Measurements from ENCODE around the gene B3GNT3. TPM values are rescaled to one million over a fixed set of nuclear protein-coding genes. Genes with fewer than 3 reads are reported as not detected.
"Not testable (repeated sequence)": the region's sequence is repeated elsewhere in the genome, so short reads cannot be mapped to it uniquely, and the experiment has no call there.

The B3GNT3 gene
- total RNA-seq, 2 donors from 2014 or later, result not detected

DNA sequence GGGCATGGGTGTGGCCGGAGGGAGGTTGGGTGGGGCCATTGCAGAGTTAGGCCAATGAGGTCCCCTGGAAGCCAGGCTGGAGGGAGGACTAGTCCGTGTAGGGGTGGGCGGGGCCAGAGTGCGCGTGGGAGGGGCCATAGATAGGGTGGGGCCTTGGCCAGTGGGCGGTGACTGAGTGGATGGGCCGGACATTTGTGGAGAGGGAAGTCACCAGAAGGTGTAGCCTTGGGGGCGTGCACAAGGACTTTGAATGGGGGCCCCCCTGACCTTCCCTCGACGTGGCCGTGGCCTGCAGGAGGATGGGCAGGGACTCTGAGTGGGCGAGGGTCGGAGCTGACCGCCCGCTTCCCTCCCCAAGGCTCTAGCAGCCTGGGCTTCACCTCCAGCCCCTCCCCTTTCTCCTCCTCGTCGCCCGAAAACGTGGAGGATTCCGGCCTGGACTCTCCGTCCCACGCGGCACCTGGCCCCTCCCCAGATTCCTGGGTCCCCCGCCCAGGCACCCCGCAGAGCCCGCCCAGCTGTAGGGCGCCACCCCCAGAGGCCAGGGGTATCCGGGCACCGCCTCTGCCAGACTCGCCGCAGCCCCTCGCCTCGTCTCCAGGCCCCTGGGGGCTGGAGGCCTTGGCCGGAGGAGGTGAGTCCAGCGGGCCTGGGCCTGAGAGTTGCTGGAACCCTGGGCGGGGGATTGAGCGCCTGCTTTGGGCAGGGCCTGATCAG lies 16.5 kb upstream of the B3GNT3 start:
- Mint-ChIP-seq H3K27me3 (no peaks in the 10 kb centered on the region), H3K27ac (peak overlapping the region in 1 of 2 donors; percentile 80), H3K9me3 (no peaks in the 10 kb centered on the region), H3K36me3 (peaks cover 6% of the 10 kb centered on the region), H3K4me3 (no peak overlapping the region), H3K4me1 (ENCODE audit: low read depth in 2 of 2) (peaks cover 9 to 32% of the 10 kb centered on the region in 2 donors)
- ATAC-seq (peak; percentile 70 to 91), DNase-seq (ENCODE audit: low spot score) (peak; percentile 71)

GRCh38 chr19:17778968-17779929 lies 15.7 kb upstream of the B3GNT3 start:
- Mint-ChIP-seq H3K4me3 (no peak overlapping the region), H3K27me3 (no peaks in the 10 kb centered on the region), H3K9me3 (no peaks in the 10 kb centered on the region), H3K27ac (peak overlapping the region in 1 of 2 donors; percentile 80), H3K36me3 (peaks cover 6% of the 10 kb centered on the region), H3K4me1 (ENCODE audit: low read depth in 2 of 2) (peaks cover 12 to 34% of the 10 kb centered on the region in 2 donors)
- DNase-seq (ENCODE audit: low spot score) (no peak), ATAC-seq (no peak)

DNA sequence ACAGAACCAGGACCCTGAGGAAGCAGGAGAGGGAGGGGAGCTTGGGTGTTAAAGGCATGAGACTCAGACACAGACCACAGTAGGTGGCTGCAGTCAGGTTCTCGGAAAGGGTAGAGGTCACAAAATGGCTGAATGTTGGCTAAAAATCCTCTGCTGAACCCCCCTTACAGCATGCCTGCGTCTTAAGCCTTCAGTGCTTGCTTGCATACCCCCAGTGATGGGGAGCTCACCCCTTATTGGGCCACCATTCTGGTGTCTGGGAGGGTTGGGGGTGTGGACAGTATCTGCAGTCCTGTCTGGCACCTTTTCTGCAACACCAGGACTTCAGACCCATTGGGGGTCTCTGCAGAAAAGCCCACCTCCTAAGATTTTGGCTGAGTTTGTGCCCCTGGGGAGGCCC lies 14.2 kb upstream of the B3GNT3 start:
- Mint-ChIP-seq H3K9me3 (no peaks in the 10 kb centered on the region), H3K27ac (no peak overlapping the region), H3K4me3 (no peak overlapping the region), H3K27me3 (no peaks in the 10 kb centered on the region), H3K36me3 (peaks cover 6% of the 10 kb centered on the region), H3K4me1 (ENCODE audit: low read depth in 2 of 2) (peaks cover 16 to 36% of the 10 kb centered on the region in 2 donors)
- ATAC-seq (no peak), DNase-seq (ENCODE audit: low spot score) (no peak)

DNA sequence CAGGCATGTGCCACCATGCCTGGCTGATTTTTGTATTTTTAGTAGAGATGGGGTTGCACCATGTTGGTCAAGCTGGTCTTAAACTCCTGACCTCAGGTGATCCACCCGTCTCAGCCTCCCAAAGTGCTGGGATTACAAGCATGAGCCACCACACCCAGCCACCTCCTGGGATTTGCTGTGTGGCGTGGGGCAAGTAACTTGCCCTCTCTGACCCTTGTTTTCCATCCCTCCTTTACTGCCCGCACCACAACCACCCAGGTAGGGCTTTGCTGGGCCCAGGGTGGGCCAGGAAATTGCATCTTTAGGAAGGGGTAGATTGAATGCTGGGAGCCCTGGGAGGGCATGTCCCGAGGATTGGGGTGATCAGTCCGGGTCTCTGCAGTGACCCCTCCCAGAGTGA lies 11.2 kb upstream of the B3GNT3 start:
- H3K4me3 Mint-ChIP-seq; H3K9me3 Mint-ChIP-seq; DNase-seq (ENCODE audit: low spot score); H3K27me3 Mint-ChIP-seq; ATAC-seq; H3K36me3 Mint-ChIP-seq; H3K27ac Mint-ChIP-seq: not testable (repeated sequence)
- peaks cover 12 to 23% of the 10 kb centered on the region in 2 donors for H3K4me1 Mint-ChIP-seq (ENCODE audit: low read depth in 2 of 2)

DNA sequence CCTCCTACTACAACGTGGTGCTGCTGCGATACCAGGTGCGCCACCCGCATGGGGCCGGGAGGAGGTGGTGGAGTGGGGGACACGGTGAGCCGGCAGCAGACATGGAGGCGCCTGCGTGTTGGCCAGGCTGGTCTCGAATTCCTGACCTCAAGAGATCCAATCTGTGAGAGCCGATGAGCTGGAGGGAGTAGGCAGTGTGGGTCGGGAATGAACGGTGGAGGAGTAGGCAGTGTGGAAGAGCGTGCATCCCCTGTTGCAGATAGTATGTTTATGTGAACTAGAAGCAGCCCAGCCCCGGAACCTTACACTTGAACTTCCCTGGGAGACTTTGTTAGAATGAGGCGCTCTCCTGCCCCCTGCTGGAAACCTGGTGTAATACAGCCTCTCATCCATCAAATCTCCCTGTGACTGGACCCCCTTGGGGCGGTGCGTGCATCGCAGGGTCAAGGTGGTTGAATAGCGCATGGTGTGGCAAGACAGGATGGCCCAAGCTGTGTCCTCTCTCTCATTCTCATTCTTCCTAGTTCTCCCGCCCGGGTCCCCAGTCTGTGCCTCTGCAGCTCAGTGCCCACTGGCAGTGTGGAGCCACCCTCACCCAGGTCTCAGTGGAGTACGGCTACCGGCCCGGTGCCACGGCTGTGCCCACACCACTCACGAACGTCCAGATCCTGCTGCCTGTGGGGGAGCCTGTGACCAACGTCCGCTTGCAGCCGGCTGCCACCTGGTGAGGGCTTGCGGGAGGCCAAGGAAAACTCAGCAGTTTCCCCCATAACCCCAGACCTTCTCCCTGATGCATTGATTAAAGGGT lies 10.5 kb upstream of the B3GNT3 start:
- H3K27ac Mint-ChIP-seq, result no peak overlapping the region
- no peaks in the 10 kb centered on the region for H3K9me3 Mint-ChIP-seq
- H3K36me3 Mint-ChIP-seq, result peaks cover 6% of the 10 kb centered on the region
- H3K27me3 Mint-ChIP-seq, result no peaks in the 10 kb centered on the region
- no peak overlapping the region for H3K4me3 Mint-ChIP-seq
- H3K4me1 Mint-ChIP-seq (ENCODE audit: low read depth in 2 of 2), result peaks cover 8 to 16% of the 10 kb centered on the region in 2 donors
- ATAC-seq (peak; percentile 53 to 61), DNase-seq (ENCODE audit: low spot score) (no peak)

- Mint-ChIP-seq H3K4me1 (ENCODE audit: low read depth in 2 of 2) (peaks cover 13 to 20% of the 10 kb centered on the region in 2 donors), H3K36me3 (peaks cover 3% of the 10 kb centered on the region), H3K4me3 (no peak overlapping the region), H3K9me3 (no peaks in the 10 kb centered on the region), H3K27ac (no peak overlapping the region), H3K27me3 (no peaks in the 10 kb centered on the region)
- DNase-seq (ENCODE audit: low spot score) (no peak), ATAC-seq (no peak)
Measured at GRCh38 chr19:17787274-17787913, 7.5 kb upstream of the B3GNT3 start.

GRCh38 chr19:17788632-17789031 lies 6.3 kb upstream of the B3GNT3 start:
- ATAC-seq, result no peak
- Mint-ChIP-seq H3K27ac (no peak overlapping the region), H3K4me1 (ENCODE audit: low read depth in 2 of 2) (peaks cover 13 to 18% of the 10 kb centered on the region in 2 donors), H3K27me3 (peaks cover 0 to under 1% of the 10 kb centered on the region in 2 donors), H3K36me3 (no peaks in the 10 kb centered on the region), H3K9me3 (no peaks in the 10 kb centered on the region), H3K4me3 (no peak overlapping the region)
- no peak for DNase-seq (ENCODE audit: low spot score)

- Mint-ChIP-seq H3K4me1 (ENCODE audit: low read depth in 2 of 2) (peaks cover 5 to 9% of the 10 kb centered on the region in 2 donors), H3K4me3 (no peak overlapping the region), H3K9me3 (no peaks in the 10 kb centered on the region), H3K27ac (no peak overlapping the region), H3K27me3 (peaks cover 0 to 8% of the 10 kb centered on the region in 2 donors), H3K36me3 (no peaks in the 10 kb centered on the region)
- DNase-seq (ENCODE audit: low spot score), result no peak
- no peak for ATAC-seq
Measured at GRCh38 chr19:17790059-17790780, 4.7 kb upstream of the B3GNT3 start.

DNA sequence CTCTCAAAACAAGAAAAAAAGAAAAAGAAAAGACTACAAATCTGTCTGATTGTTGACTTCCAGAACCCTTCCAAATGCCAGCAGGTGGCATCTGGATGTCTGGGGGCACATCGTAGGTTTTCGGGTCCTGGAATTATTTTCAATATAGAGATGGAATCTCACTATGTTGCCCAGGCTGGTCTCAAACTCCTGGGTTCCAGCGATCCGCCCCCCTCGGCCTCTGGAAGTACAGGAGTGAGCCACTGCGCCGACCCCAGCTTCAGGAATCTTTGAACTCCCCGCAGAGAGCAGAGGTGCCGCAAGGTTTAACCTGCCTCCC lies 567 bp upstream of the B3GNT3 start:
- no peak for ATAC-seq
- Mint-ChIP-seq H3K27ac (peak overlapping the region in 1 of 2 donors; percentile 17), H3K9me3 (no peaks in the 10 kb centered on the region), H3K27me3 (peaks cover 0 to 8% of the 10 kb centered on the region in 2 donors), H3K4me1 (ENCODE audit: low read depth in 2 of 2) (peaks cover 5 to 9% of the 10 kb centered on the region in 2 donors), H3K4me3 (no peak overlapping the region), H3K36me3 (no peaks in the 10 kb centered on the region)
- no peak for DNase-seq (ENCODE audit: low spot score)

DNA sequence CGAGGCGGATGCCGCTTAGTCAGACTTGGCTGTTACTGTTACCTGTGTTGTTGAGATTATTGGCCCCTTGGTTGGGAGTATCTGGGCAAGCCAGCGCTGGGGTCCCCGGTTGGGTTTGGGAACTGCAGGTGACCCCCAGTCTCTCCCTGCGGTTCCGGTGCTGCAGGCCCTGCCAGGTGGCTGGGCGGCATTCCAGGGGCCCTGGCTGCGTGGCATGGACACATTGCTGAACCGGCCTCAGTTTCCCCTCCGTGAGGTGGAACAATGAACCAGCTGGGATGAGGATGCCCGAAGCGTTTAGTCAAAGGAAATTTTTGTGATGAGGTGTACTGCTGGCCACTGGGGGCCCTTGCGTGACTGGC lies 538 bp downstream of the B3GNT3 start:
- no peak for ATAC-seq
- Mint-ChIP-seq H3K36me3 (no peaks in the 10 kb centered on the region), H3K4me1 (ENCODE audit: low read depth in 2 of 2) (peaks cover 4 to 5% of the 10 kb centered on the region in 2 donors), H3K4me3 (no peak overlapping the region), H3K27ac (no peak overlapping the region), H3K27me3 (peaks cover 0 to 8% of the 10 kb centered on the region in 2 donors), H3K9me3 (no peaks in the 10 kb centered on the region)
- no peak for DNase-seq (ENCODE audit: low spot score)

- no peak overlapping the region for H3K4me3 Mint-ChIP-seq
- no peak for ATAC-seq
Measured at GRCh38 chr19:17796013-17796837, 1.3 kb downstream of the B3GNT3 start.

DNA sequence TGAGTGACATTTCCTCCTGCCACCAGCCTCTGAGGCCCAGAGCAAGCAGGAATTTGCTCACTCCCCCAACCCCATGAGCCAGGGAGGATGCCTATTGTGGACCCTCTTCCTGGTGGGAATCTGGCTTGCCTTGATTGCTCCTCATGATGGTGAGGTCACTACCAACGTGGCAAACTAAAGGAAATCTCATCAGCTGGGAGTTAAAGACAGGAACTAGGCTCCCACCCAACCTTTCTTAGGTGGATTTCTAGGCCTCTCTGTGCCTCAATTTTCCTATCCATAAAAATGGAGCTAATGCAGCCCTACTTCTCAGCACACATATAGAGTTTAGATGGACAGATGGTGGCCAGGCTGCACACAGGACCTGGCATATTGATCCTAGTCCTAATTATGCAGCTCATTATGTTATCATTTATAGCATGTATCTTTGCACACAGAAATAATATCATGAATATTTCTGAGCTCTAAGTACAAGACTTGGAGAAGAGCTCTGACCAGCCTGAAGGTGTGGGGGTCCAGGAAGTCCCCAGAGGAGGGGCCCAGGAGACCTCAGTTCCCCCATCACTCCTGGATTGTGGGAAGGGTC lies 2.0 kb downstream of the B3GNT3 start:
- no peak overlapping the region for H3K4me3 Mint-ChIP-seq
- H3K27ac Mint-ChIP-seq, result no peak overlapping the region
- no peaks in the 10 kb centered on the region for H3K9me3 Mint-ChIP-seq
- DNase-seq (ENCODE audit: low spot score) (no peak), ATAC-seq (no peak)
- H3K27me3 Mint-ChIP-seq, result peaks cover 0 to 8% of the 10 kb centered on the region in 2 donors
- no peaks in the 10 kb centered on the region for H3K4me1 Mint-ChIP-seq (ENCODE audit: low read depth in 2 of 2)
- H3K36me3 Mint-ChIP-seq, result no peaks in the 10 kb centered on the region

More at GRCh38 chr19:17796013-17796837, 1.3 kb downstream of the B3GNT3 start:
- no peak for DNase-seq (ENCODE audit: low spot score)
- no peaks in the 10 kb centered on the region for H3K9me3 Mint-ChIP-seq
- peaks cover 4 to 5% of the 10 kb centered on the region in 2 donors for H3K4me1 Mint-ChIP-seq (ENCODE audit: low read depth in 2 of 2)
- no peaks in the 10 kb centered on the region for H3K36me3 Mint-ChIP-seq
- H3K27me3 Mint-ChIP-seq, result peaks cover 0 to 8% of the 10 kb centered on the region in 2 donors
- H3K27ac Mint-ChIP-seq, result no peak overlapping the region

All from natural killer cell treated with Interleukin-12 subunit alpha and Interleukin-12 subunit beta and Interleukin-15 and Interleukin-18, amount 100 ng/mL, for 72 hours (primary cell).